ENCODE data around the gene ECE1.
"Not testable (repeated sequence)": the region's sequence is repeated elsewhere in the genome, so short reads cannot be mapped to it uniquely, and the experiment has no call there.

Gene ECE1

DNA sequence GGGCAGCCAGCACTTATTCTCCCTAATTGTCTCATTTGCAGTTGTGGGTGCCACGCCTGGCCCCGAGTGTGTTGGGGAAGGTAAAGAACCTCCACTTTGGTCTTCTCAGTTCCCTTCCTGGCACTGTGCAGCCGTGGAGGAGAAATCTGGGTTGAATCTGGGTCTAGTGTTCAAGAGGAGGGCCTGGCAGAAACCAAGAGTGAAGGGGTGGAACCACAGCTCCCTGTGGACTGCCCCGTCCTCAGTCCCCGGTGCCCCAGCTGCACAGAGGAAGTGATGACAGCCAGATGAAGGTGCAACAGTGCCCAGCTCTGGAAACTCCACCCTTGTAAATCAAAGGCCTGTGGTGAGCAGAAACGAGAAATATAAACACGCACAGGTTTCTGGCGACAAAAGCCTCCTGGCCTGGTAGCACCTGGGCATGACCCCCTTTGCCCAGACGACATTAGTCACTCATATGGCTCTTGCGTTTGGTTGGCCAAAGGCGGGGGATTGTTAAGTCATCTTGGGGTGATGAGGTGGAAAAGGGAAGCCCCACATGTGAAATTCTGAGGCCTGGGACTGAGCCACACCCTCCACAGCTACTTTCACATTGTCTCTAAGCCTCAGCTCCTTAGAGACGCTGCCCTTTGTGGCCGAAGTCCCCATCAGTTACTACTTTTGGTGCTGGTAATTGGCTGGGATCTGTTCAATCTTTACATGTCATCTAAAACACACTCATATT lies 4.2 kb upstream of the ECE1 start:
- Histone ChIP-seq H3K27ac (ENCODE audit: low read length) (no peak overlapping the region), H3K27me3 (ENCODE audit: insufficient read depth, low read length) (no peaks in the 10 kb centered on the region; the same call in 1 of the 2 replicates), H3K4me1 (ENCODE audit: insufficient read depth, low read length) (peaks cover 8% of the 10 kb centered on the region), H3K36me3 (ENCODE audit: insufficient read depth, low read depth, low read length) (no peaks in the 10 kb centered on the region), H3K9me3 (ENCODE audit: insufficient read depth, low read depth, low read length) (no peaks in the 10 kb centered on the region), H3K4me3 (ENCODE audit: low read length) (no peak overlapping the region), H3K9ac (ENCODE audit: low read depth, low read length) (no peak overlapping the region)

DNA sequence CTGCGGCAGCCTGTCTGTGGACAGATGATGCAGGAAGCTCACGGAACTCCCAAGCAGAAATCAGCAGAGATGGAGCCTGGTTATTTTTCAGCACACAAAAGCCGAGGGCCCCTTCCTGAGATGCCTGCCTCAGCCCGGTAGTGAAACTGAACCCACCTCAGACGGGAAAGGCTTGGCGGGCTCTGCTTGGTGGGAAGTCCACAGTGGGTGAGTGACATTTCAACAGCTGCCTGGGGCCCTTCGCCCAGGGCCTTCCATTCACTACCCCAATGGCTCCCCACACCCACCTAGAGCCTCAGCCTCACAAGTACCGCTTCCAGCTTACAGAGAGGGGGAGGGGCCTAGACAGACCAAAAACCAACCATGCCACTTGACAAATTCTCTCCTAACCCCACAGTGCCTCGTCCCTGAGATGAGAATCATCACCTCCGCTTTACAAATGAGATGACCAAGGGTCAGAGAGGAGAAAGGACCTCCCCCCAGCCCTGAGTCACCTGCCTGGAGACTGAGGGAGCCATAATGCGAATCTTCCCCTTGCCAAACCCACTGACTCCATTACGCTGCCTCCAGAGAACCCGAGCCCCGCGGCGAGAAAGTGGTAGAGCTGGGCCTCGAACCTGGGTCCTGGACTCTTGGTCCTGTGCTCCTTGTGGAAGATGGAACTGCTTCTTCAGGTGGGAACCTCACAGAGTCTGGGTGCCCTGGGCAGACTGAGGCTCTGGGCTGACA lies 3.4 kb upstream of the ECE1 start:
- H3K36me3 ChIP-seq (ENCODE audit: insufficient read depth, low read depth, low read length): no peaks in the 10 kb centered on the region
- H3K4me3 ChIP-seq (ENCODE audit: low read length): no peak overlapping the region
- no peaks in the 10 kb centered on the region for H3K9me3 ChIP-seq (ENCODE audit: insufficient read depth, low read depth, low read length)
- no peak overlapping the region for H3K27ac ChIP-seq (ENCODE audit: low read length)
- H3K9ac ChIP-seq (ENCODE audit: low read depth, low read length): no peak overlapping the region
- peaks cover 12% of the 10 kb centered on the region for H3K4me1 ChIP-seq (ENCODE audit: insufficient read depth, low read length)
- no peaks in the 10 kb centered on the region; the same call in 1 of the 2 replicates for H3K27me3 ChIP-seq (ENCODE audit: insufficient read depth, low read length)

DNA sequence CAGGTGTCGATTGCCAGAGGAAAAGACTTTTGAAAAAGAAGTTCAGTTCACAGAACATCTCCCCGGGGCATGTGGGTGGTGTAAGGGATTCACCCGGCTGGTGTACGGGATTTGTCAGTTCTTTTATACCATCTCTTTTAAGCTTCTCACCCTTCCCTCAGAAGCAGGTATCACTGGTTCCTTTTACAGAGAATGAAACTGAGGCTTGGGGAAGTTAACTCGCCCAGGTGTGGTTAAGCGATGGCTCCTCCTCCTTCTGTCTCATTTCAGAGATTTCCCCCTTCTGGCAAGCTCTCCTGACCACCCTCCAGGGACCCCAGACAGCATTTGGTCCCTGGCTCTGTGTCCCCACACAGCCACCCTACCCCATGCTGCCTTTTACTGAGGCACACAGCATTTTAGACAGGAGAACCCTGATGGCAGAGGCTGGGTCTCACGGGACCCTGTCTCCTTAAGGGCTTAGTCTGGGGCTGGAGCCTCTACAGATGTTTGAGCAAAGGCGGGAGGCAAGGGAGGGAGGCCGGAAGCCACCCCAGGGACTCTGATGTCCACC lies 2.8 kb upstream of the ECE1 start:
- Histone ChIP-seq H3K27me3 (ENCODE audit: insufficient read depth, low read length) (no peaks in the 10 kb centered on the region; the same call in 1 of the 2 replicates), H3K9ac (ENCODE audit: low read depth, low read length) (no peak overlapping the region), H3K36me3 (ENCODE audit: insufficient read depth, low read depth, low read length) (no peaks in the 10 kb centered on the region), H3K9me3 (ENCODE audit: insufficient read depth, low read depth, low read length) (no peaks in the 10 kb centered on the region), H3K4me1 (ENCODE audit: insufficient read depth, low read length) (peaks cover 12% of the 10 kb centered on the region), H3K27ac (ENCODE audit: low read length) (no peak overlapping the region), H3K4me3 (ENCODE audit: low read length) (no peak overlapping the region)

DNA sequence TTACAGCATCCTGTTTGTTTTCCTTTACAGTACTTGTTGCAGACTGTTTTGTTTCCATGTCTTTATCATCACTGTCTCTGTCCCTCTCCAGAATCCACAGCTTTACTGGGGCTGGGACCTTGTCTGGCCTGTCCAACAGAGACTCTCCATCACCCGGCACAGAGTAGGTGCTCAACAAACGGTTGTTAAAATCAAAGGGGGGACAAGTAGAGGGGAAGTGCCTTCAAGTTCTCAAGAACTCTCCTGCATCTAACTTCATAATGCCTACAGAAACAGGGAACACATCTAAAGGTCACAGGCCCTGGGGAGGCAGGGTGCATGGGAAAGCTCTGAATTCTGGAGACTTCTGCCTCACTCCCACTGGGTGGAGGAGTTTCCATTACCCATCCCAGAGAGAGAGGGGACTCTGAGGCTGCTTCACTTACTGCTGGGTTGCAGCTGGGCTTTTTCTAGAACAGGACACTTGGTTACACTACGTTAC lies 2.3 kb upstream of the ECE1 start:
- Histone ChIP-seq H3K9me3 (ENCODE audit: insufficient read depth, low read depth, low read length) (no peaks in the 10 kb centered on the region), H3K36me3 (ENCODE audit: insufficient read depth, low read depth, low read length) (no peaks in the 10 kb centered on the region), H3K9ac (ENCODE audit: low read depth, low read length) (no peak overlapping the region), H3K27ac (ENCODE audit: low read length) (no peak overlapping the region), H3K4me3 (ENCODE audit: low read length) (no peak overlapping the region), H3K4me1 (ENCODE audit: insufficient read depth, low read length) (peaks cover 12% of the 10 kb centered on the region), H3K27me3 (ENCODE audit: insufficient read depth, low read length) (no peaks in the 10 kb centered on the region; the same call in 1 of the 2 replicates)

DNA sequence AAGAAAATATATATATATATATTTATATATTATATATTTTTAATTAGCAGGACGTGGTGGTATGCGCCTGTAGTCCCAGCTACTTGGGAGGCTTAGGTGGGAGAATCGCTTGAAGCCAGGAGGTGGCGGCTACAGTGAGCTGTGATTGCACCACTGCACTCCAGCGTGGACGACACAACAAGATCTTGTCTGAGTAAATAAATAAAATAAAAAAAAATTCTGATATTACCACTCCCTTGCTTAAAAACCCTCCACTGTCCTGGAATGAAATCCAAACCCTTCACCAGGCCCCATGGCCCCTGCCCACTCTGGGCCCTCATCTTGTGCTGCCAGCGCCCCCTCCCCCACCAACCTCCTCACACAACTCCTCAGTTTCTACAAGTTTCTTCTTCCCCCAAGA lies 1.7 kb upstream of the ECE1 start:
- Histone ChIP-seq H3K4me1 (ENCODE audit: insufficient read depth, low read length) (peaks cover 12% of the 10 kb centered on the region), H3K27me3 (ENCODE audit: insufficient read depth, low read length) (no peaks in the 10 kb centered on the region; the same call in 1 of the 2 replicates), H3K36me3 (ENCODE audit: insufficient read depth, low read depth, low read length) (no peaks in the 10 kb centered on the region), H3K9me3 (ENCODE audit: insufficient read depth, low read depth, low read length) (no peaks in the 10 kb centered on the region), H3K4me3 (ENCODE audit: low read length) (no peak overlapping the region), H3K27ac (ENCODE audit: low read length) (no peak overlapping the region), H3K9ac (ENCODE audit: low read depth, low read length) (no peak overlapping the region)

DNA sequence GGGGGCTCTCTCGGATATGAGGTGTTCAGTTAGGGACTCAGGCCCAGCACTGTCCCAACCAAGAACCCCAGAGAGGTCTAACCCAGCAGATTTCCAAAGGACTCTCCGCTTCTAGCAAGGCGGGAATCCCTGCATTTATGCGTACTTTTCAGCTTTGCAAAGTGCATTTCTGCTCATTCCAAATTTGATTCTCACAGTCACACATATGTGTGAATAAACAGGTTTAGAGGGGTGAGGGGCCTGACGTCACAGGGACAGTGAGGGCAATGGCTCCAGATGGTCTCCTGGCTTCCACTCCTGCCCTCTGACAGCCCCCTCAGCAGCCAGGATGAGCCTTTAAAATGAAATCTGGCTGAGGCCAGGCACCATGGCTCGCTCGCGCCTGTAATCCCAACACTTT lies 921 bp upstream of the ECE1 start:
- no peaks in the 10 kb centered on the region for H3K9me3 ChIP-seq (ENCODE audit: insufficient read depth, low read depth, low read length)
- no peak overlapping the region for H3K27ac ChIP-seq (ENCODE audit: low read length)
- no peaks in the 10 kb centered on the region for H3K36me3 ChIP-seq (ENCODE audit: insufficient read depth, low read depth, low read length)
- no peaks in the 10 kb centered on the region; the same call in 1 of the 2 replicates for H3K27me3 ChIP-seq (ENCODE audit: insufficient read depth, low read length)
- H3K4me3 ChIP-seq (ENCODE audit: low read length): no peak overlapping the region
- no peak overlapping the region; the same call in 1 of the 2 replicates for H3K9ac ChIP-seq (ENCODE audit: low read depth, low read length)
- H3K4me1 ChIP-seq (ENCODE audit: insufficient read depth, low read length): peaks cover 12% of the 10 kb centered on the region

DNA sequence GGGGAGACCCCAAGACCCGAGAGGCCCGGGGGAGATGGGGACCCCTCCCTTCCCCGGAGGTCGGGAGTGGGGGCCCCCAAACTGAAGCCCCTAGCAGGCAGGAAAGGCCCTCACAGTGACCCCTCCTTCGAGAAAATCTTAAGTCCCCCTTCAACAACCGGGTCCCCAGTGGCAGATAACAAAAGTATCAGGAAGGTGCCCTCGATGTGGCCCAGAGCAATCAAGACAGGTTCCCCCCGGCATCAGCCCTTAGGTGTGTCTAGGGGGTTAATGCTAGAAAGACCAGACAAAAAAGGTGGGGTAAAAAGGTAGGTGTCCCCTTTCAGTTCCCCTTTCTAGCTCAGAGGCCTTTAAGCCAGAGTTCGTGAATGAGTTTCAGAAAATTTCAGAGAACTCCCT lies 282 bp upstream of the ECE1 start:
- no peaks in the 10 kb centered on the region for H3K9me3 ChIP-seq (ENCODE audit: insufficient read depth, low read depth, low read length)
- no peak overlapping the region for H3K27ac ChIP-seq (ENCODE audit: low read length)
- peak overlapping the region; percentile 69; the same call in 1 of the 2 replicates for H3K9ac ChIP-seq (ENCODE audit: low read depth, low read length)
- no peaks in the 10 kb centered on the region; the same call in 1 of the 2 replicates for H3K27me3 ChIP-seq (ENCODE audit: insufficient read depth, low read length)
- H3K4me3 ChIP-seq (ENCODE audit: low read length): peak overlapping the region; percentile 79
- H3K36me3 ChIP-seq (ENCODE audit: insufficient read depth, low read depth, low read length): no peaks in the 10 kb centered on the region
- H3K4me1 ChIP-seq (ENCODE audit: insufficient read depth, low read length): peaks cover 12% of the 10 kb centered on the region

DNA sequence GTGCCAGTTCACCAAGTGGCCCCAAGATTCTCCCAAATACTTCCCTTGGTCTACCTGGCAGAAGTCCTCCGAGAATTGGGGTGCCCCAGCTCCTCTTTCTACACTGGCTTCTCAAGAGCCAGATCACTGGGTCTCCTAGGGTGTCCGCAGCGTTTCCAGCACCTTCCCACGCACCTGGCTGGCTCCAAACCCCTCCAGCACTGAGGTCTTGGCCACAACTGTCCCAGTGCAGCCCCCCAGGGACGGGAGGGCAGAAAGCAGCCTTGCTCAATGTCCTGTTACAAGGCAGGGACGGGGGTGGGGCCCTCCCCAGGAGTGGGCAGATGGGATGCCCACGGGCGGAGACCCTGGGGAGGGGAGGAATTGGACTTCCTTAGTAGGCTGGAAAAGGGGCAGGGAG lies 1.1 kb downstream of the ECE1 start:
- H3K27ac ChIP-seq (ENCODE audit: low read length): no peak overlapping the region
- no peaks in the 10 kb centered on the region for H3K9me3 ChIP-seq (ENCODE audit: insufficient read depth, low read depth, low read length)
- H3K4me1 ChIP-seq (ENCODE audit: insufficient read depth, low read length): peaks cover 15% of the 10 kb centered on the region
- no peaks in the 10 kb centered on the region for H3K36me3 ChIP-seq (ENCODE audit: insufficient read depth, low read depth, low read length)
- peak overlapping the region; percentile 79 for H3K4me3 ChIP-seq (ENCODE audit: low read length)
- H3K27me3 ChIP-seq (ENCODE audit: insufficient read depth, low read length): no peaks in the 10 kb centered on the region; the same call in 1 of the 2 replicates
- peak overlapping the region; percentile 72; the same call in 1 of the 2 replicates for H3K9ac ChIP-seq (ENCODE audit: low read depth, low read length)

DNA sequence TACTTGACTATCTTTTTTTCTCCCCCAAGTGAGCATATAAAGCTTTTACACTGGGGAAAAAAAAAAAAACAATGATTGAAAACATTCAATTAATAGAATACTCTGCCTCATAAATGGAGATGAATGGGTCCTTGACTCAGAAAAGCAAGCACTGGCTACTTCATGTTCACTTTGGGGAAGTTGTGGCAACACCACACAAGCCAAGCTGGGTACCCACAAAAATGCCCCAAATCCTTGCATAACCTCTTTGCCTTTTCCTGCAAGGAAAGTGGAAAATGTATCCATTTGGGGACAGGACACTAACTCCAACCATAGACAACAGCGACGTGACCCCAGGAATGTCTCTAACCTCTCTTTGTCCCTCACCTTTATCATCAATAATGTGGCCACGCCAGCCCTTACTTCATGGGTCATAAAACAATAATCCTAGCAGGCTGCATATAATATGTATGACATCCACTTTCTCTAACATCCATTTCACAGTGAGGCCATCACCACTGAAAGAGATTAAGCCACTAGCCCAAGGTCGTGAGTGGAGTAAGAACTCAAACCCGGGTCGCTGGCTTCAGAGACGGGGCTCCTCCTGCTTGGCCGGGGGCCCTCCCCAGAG lies 2.3 kb downstream of the ECE1 start:
- H3K4me3 ChIP-seq (ENCODE audit: low read length): no peak overlapping the region
- H3K9ac ChIP-seq (ENCODE audit: low read depth, low read length): no peak overlapping the region
- peaks cover 8% of the 10 kb centered on the region; the same call in 1 of the 2 replicates for H3K4me1 ChIP-seq (ENCODE audit: insufficient read depth, low read length)
- H3K36me3 ChIP-seq (ENCODE audit: insufficient read depth, low read depth, low read length): no peaks in the 10 kb centered on the region
- H3K9me3 ChIP-seq (ENCODE audit: insufficient read depth, low read depth, low read length): no peaks in the 10 kb centered on the region
- no peaks in the 10 kb centered on the region; the same call in 1 of the 2 replicates for H3K27me3 ChIP-seq (ENCODE audit: insufficient read depth, low read length)
- H3K27ac ChIP-seq (ENCODE audit: low read length): no peak overlapping the region

DNA sequence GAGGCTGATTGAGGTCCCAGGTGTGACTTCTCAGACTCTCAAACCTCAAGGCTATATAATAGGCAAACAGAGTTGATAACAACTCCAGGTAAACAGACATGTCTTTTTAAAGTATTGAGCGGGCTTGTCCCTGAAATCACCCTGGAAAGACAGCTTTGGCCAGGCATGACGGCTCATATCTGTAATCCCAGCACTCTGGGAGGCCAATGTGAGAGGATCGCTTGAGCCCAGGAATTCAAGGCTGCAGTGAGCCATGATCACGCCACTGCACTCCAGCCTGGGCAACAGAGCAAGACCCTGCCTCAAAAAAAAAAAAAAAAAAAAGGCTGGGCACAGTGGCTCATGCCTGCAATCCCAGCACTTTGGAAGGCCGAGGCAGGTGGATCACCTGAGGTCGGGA lies 4.9 kb downstream of the ECE1 start:
- not testable (repeated sequence) for H3K9ac ChIP-seq (ENCODE audit: low read depth, low read length); H3K27me3 ChIP-seq (ENCODE audit: insufficient read depth, low read length); H3K4me3 ChIP-seq (ENCODE audit: low read length); H3K27ac ChIP-seq (ENCODE audit: low read length); H3K4me1 ChIP-seq (ENCODE audit: insufficient read depth, low read length); H3K9me3 ChIP-seq (ENCODE audit: insufficient read depth, low read depth, low read length); H3K36me3 ChIP-seq (ENCODE audit: insufficient read depth, low read depth, low read length)

DNA sequence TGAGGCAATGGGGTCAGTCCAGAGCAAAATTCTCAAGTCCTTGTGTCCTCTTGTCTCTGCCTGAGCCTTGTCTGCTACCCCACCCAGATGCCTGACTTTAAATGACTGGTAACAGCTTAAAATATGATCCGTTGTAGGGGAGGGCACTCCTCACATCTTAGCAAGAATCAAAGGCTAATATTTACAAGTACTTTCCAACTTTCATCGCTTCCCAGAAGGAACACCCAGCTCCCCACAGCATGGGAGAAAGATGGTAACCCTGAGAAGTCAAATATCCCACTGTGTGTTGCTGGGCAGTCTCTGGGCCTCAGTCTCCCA lies 5.2 kb downstream of the ECE1 start:
- Histone ChIP-seq H3K9ac (ENCODE audit: low read depth, low read length) (no peak overlapping the region), H3K9me3 (ENCODE audit: insufficient read depth, low read depth, low read length) (no peaks in the 10 kb centered on the region), H3K4me3 (ENCODE audit: low read length) (no peak overlapping the region), H3K4me1 (ENCODE audit: insufficient read depth, low read length) (peaks cover 8% of the 10 kb centered on the region; the same call in 1 of the 2 replicates), H3K27me3 (ENCODE audit: insufficient read depth, low read length) (no peaks in the 10 kb centered on the region; the same call in 1 of the 2 replicates), H3K36me3 (ENCODE audit: insufficient read depth, low read depth, low read length) (no peaks in the 10 kb centered on the region), H3K27ac (ENCODE audit: low read length) (no peak overlapping the region)
